Amniotic stem cell (primary cell): ENCODE results near the gene NPIPA8.
"Not testable (repeated sequence)": the region's sequence is repeated elsewhere in the genome, so short reads cannot be mapped to it uniquely, and the experiment has no call there.

Experiments used
- DNase-seq: peaks from one replicate; lab custom pipeline; 2025; lab: John Stamatoyannopoulos, UW

Gene NPIPA8

DNA sequence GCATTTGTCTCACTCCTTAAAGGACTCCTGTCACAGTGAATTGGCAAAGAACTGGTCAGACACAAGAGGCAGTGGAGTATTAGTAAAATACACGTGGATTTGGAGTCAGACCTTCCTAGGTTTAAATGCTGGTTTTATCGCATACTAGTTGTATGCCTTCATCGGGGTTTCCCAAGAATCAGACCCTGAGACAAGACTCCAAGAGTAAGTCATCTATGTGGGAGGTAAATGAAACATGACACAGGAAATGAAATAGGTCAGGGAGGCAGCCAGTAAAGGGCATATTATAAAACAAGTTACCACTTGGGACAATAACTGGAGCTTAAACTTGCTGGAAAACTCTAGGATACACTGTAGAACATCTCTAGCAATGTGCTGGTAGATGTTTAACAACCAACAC lies 59.8 kb downstream of the NPIPA8 start:
- not testable (repeated sequence) for DNase-seq

DNA sequence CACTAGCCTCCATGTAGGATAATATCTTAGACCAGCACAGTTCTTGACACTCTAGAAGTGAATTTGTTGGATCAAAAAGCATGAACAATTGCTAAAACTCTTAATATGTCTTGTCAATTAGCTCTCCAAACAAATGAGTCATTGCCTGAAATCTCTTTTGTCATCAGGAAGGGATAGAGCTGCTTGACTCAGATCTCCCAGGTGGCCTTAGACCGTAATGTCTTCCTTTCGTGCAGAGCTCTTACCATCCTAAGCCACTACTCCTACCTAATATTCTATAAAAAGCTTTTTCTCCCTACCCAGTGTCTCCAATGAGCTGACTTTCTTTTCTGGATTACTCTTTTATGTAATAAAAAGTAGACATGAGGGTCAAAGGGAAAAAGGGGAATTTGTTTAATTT lies 66.4 kb downstream of the NPIPA8 start:
- DNase-seq, result not testable (repeated sequence)
